GM12874 (cell line): ENCODE measurements around the gene PTPRN2.

ENCODE experiments used
- CTCF ChIP-seq: IDR thresholded peaks from 2 replicates; pipeline ENCODE4 v1.5.1; 2011; ENCODE audit warnings: low read depth, mild to moderate bottlenecking, control low read depth, low read length, moderate library complexity; ENCODE audit not compliant: insufficient read depth

Gene PTPRN2

GRCh38 chr7:157619753-157620525 lies 967.7 kb downstream of the PTPRN2 start:
- no peak for TF ChIP-seq CTCF

- TF ChIP-seq CTCF: no peak
Measured at GRCh38 chr7:157618823-157619606, 968.6 kb downstream of the PTPRN2 start.

- no peak for TF ChIP-seq CTCF
Measured at GRCh38 chr7:157618091-157618726, 969.4 kb downstream of the PTPRN2 start.

GRCh38 chr7:157617401-157617800 lies 970.2 kb downstream of the PTPRN2 start:
- no peak for TF ChIP-seq CTCF

- TF ChIP-seq CTCF: no peak
Measured at GRCh38 chr7:157616931-157617330, 970.7 kb downstream of the PTPRN2 start.

GRCh38 chr7:157616426-157616825 lies 971.2 kb downstream of the PTPRN2 start:
- TF ChIP-seq CTCF: no peak

GRCh38 chr7:157615852-157616251 lies 971.8 kb downstream of the PTPRN2 start:
- TF ChIP-seq CTCF: no peak
